HG02973 (cell line): ENCODE results near the gene COPZ1.

Experiments
- ATAC-seq: cut with Tn5 transposase; IDR thresholded peaks from one replicate; pipeline ENCODE4 v1.9.1; 2021; ENCODE audit warnings: moderate library complexity; ENCODE audit not compliant: unreplicated experiment

The COPZ1 gene

DNA sequence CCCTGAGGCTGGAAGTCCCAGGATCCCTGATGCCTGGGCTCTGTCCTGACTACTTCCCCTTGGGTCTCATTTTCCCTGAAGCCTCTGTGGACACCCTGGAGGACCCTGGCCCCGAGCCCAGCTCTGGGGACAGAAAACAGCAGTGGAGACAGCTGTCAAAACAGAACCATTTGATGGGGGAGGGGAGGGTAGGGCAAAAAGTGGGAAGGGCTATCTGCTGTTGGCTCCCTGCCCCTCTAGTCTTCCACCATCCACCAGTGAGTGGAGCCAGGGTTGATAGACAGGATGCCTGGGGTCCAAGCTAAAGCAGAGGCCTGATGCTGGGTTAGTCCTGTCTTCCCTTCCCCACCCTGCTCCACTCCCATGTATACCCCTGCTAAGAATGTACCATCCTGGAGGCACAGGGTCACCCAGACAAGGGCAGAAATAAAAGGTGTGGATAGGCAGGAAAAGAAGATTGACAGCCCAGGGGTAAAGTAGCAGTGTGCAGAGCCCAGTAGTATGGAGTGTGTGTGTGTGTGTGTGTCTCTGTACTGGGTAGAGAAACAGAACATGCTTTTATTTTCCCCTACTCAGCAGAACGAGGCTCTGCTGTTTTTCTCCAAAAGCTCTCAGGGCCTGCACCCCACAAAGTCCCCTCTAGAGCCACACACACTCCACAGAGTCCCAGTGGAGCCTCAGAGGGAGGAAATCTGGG lies 49.8 kb downstream of the COPZ1 start:
- no peak for ATAC-seq

DNA sequence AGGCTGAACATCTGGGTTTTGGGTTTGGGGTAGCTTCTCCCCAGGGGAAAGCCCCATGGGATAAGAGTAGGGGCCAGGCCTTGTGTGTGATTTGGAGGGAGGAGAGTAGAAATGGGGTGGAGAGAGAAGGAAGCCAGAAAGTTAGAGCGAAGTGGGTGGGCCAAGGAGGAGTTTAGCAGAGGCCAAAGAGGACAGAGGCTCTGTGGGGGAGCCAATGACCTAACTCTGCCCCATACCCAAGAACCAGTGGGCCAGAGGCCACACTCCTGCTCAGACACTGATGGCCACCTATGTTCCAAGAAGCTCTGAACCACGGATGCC lies 50.3 kb downstream of the COPZ1 start:
- no peak for ATAC-seq

DNA sequence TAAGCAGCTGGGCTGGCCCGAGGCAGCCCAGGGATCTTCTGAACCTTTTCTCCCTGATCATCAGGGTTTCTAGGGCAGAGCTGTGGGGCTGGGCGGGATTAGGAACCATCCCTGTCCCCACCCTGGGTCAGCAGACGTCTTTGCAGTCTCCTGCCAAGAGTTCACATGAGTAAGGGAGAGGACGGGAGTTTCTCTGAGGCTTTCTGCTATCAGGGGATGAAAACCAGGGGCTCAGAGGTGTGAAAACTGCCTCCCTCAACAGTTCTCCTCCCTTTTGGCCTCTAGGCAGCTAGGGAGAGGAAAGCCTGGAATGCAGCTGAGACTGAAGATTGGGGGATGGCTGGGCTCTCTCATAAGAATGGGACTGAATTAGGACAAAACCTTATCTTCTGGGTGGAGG lies 51.7 kb downstream of the COPZ1 start:
- no peak for ATAC-seq

DNA sequence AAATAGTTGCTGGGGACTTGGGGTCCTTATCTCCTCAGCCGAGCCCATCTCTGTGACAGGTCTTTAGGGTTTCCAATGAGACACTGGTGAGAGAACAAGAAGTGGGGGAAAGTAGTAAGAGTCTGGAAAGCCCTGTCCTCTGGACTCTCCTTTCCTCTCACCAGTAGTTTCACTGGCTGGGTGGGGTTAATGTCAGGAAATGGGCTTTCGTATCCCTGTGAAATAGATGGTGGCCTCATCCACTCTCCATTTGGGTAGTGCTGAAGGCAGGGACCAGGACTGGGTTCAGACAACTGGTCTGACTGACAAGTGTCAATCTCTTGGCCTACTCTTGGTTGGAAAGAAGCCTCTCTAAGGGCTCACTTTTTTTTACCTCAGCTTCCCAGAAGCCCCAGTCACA lies 52.1 kb downstream of the COPZ1 start:
- ATAC-seq, result no peak

DNA sequence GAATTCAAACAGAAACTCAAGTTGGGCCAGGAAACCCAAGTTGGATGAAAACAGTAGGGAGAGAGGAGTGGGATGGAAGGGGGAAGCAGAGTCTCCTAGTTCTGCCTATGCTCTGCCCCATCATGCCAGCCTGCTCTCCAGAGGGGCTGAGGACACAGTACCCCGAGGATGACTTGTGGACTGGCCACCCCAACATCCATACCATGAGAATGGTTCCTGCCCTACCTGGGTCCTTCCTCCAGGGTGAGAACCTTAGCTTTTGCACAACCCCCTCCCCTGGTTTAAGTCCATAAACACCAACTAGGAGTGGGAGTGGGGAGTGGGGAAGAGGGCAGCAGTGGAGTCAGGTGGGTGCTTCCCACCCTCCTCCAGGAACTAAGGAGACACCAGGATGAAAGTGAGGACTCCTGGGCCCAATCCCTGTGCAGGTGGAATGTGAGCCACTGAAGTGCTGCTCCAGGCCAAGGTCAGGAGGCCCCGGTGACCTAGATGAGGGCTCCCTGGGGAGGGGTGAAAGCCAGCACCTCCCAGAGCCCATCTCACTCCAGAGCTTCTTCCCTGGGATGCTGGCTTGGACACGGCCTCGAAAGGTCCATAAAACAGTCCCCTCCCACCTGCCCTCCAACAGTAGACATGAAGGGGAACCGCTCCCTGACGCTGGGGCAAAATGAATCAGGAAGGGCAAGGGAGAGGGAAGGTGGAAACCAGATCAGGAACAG lies 53.0 kb downstream of the COPZ1 start:
- ATAC-seq, result no peak

DNA sequence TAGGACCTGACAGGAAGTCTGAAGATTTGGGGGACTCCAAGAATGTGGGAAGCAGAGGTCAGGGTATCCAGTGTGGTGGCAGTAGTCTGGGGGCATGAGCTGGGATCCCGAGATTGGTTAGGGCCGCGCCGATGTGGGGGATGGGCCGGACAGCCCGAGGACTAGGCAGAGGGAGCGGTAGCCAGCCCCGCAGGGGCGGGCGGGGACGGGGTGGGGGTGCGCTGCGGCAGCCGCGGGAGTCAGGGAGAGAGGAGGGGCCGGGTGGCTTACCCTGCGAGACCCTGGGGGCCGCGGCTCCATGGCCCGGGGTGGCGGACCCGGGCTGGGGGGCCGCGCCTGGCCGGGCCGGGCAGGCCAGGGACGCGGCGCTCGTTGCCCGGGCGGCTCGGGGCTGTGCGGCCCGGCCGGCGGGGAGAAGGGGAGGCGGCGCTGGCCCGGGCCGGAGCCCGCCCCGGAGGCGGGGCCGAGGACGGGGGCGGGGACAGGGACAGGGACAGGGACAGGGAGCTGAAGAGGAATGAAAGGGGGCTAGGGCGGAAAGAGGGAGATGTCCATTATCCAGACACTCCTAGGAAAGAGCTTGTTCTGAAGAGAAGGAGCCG lies 54.0 kb downstream of the COPZ1 start:
- no peak for ATAC-seq

DNA sequence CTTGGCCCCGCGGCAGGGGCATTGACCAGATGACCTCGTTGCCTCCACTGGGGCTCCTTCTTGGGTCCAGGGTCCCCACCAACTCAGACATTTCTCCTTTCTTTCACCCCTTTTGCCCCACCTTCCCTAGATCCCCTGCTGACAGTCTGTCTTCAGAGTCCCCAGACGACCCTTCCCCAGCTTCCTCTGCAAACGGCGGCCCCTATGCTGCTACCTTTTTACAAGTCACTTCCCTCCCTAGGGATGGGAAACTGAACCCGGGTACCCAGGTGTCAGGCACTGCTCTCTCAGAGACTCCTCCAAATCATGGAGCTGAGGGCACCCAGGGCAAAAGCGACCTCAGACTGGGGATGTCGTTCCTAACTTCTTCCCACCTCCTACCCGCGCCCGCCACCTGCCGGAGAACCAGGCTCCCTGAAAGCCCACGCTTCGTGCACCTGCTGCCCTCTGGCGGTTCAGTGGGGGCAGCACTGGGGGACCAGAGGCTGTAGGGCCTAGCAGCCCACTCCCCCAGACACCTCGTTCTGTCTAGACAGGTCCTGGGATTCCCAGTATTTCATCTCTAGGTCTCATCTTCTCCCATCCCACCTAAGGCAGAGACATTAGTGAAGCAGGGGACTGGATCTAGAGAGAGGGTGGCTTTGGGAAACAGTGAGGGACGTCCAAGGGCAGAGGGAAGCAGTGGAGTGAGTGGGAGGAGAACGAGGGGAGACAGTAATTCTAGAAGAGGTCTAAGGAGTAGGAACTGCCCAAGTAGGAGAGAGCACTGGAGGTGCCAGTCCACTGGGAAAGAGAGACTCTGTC lies 54.7 kb downstream of the COPZ1 start:
- peak; percentile 91 for ATAC-seq

DNA sequence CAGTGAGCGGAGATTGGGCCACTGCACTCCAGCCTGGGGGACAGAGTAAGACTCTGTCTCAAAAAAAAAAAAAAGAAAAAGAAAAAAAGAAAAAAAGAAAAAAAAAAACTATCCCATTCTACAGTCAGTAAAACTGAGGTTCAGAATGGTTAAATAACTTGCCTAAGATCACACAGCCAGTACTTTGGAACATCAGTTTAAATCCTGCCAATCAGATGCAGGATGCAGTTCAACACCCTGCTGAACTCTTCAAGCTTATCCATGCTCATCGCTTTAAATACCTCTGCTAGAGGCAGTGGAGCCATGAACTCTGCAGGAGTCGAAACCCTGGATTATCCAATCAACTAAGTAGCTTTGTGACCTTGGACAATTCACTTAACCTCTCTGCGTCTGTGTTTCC lies 56.2 kb downstream of the COPZ1 start:
- ATAC-seq, result no peak

DNA sequence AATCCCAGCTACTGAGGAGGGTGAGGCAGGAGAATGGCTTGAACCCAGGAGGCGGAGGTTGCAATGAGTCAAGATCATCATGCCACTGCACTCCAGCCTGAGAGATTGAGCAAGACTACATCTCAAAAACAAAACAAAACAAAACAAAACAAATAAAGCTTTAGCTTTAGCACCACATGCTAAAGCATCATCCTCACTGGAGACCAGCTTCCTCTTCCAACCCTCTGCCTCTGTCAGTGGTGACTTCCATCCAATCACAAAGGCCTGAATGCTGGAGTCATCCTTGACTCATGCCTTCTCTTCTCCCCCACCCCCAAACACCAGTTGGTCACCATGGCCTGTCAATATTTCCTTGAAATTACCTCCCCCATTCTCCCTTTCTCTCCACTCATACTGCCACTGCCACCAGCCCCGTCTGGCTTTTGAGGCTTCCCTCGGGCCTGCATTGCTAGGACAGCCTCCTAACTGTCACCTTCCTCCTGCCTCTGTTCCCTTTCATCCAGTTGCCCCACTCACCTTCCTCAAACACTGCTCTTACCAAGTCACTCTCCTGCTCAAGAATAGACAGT lies 58.2 kb downstream of the COPZ1 start:
- no peak for ATAC-seq

DNA sequence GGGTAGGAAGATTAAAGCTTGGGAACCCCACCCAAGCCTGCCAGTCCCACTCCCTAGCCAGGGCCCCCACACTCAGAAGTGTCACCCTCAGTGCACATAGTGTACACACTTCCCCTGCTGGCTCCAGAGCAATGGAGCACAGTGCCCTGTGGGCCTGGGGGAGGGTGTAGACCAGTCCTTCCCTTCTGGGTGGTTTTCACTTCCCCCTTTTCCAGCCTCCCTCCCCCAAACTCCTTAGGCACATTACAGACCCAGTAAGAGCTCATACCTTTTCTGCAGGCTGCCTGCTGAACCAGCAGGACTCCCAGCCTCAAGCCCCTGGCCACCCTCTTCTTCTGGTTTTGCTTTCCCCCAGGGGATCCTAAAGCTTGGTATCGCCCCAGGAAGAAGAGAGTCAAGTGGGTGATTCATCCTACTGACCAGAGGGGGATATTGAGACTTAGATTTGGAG lies 59.7 kb downstream of the COPZ1 start, which contains the start of gene ZNF385A:
TSS of gene ZNF385A (minus strand) at position 143 of the 451 bp plus-strand sequence. CDS start 219 bp downstream, outside the sequence.
- no peak for ATAC-seq

DNA sequence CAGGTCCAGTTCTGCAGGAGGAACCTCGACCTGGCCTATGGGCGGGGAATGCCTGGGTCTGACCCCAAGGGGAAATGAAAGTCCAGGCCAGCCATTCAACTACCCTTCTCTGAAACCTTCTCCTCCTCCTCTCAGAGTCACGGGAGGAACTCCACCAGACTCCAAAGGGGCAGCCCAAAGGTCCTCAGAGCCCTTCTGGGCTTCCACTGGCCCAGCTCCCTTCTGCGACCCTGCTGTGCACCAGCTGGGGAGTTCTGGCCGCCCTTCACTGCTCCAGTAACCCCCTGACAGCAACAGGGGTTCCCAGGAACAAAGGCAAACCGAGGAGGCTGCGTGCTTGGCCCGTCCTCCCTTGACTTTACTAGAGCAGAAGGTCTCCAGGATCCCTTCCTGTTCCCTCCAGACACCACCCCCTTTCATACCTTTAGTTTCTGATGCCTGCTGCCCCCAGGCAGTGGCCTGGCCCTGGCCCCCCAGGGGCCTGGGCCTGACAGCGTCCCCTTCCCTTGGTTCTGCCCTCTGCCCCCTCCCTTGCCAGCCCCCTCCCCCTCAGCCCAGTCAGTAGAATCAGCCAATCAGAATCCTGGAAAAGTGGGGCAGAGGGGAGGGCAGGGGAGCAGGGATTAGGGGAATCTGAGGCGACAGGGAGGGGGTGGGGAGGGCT lies 60.5 kb downstream of the COPZ1 start:
- ATAC-seq, result no peak

DNA sequence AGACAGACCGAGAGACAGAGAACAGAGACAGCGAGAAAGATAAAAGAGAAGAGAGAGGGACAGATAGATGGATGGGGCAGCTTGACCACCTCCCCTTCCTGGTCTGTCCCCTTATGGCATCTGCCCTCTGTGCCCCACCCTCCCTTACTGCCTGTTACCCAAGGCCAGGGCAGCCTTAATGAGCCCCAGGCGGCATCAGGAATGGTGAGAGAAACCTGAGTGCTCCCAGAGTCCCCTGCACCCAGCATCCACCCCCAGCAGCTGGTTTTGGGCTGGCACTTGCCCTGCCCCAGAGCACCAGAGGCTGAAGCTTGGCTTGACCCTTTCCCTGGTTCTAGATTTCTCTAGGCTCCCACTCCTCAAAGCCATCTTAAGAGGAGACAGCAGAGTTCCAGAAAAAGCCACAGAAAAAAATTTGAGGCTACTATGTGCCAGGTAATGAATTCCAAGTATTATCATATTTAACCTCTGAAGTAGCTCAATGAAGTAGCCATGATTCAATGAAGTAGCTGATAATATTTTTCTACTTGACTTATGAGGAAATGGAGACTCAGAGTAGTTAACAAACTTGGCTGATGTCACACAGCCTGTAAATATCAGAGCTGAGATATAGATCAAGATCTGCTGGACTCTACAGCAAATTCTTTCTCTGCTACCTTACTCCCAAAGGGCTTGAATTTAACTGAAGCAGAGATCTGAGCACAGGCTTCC lies 61.6 kb downstream of the COPZ1 start:
- no peak for ATAC-seq

DNA sequence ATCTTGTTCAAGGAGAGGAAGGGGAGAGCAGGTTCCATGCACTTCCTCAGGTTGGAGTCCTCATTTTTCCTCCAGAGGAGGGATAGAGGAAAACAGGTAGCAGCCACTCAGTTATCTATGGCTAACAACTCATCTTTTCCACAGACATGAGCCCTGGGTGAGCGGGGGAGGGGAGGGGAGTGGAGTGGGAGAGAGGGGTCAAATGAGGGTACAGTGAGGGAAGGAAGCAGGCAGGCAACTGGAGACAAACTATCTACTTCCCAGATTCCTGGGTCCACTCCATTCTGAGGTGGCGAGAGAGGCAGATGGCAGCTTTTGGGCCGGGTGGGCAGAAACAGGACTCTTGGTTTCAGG lies 62.2 kb downstream of the COPZ1 start:
- ATAC-seq, result no peak

DNA sequence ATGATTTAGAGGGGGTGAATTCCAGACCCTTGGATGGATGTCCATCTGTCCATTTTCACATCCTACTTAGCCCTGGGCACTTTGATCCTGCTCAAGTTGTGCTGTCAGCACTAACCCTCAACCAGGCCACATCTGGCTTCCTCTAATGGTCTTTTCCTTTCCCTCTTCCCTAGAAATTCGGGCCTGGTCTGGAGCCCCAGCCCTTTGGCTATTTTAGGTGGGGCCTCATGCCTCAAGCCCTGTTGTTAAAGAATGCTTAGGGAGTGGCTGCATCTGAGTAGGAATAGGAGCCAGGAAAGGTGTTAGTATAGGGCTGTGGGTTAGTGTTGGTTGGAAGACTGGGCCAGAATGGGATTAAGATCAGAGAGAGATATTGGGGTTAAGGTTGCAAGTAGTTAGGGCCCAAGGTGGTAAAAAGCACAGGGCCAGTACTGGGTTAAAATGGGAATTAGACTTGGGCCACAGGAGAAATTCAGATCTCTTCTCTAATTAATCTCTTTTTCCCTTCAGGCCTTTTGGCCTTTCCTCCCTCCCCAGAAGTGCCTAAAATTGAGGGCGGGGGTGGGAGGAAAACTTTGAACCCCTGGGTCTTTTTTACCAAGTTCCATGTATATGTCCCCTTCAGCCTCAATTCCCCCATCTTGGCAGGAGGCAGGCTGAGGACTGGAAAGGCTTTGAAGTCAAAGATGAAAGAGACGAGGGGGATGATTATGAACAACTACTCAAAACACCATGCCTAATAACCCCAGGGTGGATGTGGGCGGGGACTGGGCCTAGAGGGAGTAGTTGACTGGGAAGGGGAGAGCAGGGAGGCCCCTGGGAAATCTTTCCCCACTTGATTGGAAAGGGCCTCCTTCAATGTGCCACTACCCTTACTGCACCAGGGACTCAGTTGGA lies 63.6 kb downstream of the COPZ1 start:
- ATAC-seq, result no peak

DNA sequence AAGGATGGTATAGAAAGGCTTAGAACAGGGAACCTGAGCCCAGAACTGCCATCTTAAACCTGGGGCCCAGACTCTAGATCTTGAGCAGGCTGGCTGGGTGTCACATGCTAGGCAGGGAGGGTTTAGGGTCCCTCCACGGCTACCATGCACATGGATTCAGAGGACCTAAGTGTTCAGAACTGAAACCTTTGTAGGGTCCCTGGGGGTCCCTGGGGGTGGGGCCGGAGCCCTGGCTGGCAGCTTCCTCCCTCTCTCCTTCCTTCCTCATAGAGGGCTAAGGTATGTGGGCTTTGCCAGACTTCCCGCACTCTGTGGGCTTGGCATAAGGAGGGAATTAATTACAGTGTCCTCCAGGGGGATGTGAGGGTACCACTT lies 64.2 kb downstream of the COPZ1 start:
- no peak for ATAC-seq

DNA sequence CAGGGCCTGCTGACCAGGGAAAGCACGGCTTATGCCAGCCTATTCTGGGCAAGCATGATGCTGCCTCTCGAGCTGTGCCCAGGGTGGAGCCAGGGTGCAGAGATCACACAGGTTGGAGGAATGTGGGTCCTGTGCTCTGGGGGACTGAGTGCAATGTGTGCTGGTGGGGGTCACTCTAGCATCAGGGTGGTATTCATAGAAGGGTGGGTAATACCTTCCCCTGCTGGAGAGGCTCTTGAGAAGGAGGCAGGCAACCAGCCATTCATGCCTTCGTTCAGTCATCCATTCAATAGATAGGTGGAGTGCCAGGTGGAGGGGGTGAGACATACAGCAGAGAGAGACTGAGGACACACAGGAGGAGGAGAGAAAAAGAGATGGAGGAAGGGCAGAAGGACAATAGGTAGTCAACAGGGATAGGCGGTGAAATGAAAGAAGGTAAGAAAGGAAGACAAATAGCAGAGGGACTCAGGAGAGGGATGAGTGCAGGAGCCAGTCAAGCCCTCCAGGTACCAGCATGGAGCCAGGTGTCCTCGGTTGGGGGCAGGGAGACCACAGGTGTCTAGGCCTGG lies 64.8 kb downstream of the COPZ1 start:
- no peak for ATAC-seq

DNA sequence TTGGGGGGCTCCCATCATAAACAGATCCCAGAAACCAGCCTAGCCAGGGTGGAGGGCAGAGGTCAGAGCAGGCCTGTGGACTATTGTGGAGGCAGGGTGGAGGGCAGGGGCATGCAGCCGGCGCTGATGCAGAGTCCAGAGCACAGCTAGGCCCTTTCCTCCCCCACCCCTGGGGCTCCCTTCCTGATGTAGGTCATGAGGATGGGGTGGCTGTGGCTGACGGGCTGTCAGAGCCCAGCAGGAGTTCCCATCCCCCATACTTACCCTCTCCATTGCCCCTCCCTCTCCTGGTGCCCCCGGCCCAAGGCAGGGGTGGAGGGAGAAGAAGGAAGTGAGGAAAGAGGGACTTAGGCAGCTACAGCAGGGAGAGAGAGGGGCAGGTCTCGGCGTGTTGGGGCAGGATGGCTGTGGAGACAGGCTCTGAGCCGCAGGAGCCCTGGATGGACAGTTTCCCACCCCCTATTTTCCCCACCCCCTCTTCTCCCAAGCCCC lies 65.3 kb downstream of the COPZ1 start:
- ATAC-seq, result no peak
